HG02852 (cell line): ENCODE results near the gene ZBTB20.
A peak's percentile ranks its signal among the peaks of the same experiment; 100 is the strongest.

Experiments
- ATAC-seq: cut with Tn5 transposase; IDR thresholded peaks from one replicate; pipeline ENCODE4 v1.9.1; 2021; ENCODE audit warnings: mild to moderate bottlenecking, moderate library complexity; ENCODE audit not compliant: unreplicated experiment

Gene ZBTB20

GRCh38 chr3:114939920-114940319, 207.2 kb downstream of the ZBTB20 start:
- ATAC-seq, result no peak

- no peak for ATAC-seq
These were observed 213.7 kb downstream of the ZBTB20 start for GRCh38 chr3:114933407-114933806.

DNA sequence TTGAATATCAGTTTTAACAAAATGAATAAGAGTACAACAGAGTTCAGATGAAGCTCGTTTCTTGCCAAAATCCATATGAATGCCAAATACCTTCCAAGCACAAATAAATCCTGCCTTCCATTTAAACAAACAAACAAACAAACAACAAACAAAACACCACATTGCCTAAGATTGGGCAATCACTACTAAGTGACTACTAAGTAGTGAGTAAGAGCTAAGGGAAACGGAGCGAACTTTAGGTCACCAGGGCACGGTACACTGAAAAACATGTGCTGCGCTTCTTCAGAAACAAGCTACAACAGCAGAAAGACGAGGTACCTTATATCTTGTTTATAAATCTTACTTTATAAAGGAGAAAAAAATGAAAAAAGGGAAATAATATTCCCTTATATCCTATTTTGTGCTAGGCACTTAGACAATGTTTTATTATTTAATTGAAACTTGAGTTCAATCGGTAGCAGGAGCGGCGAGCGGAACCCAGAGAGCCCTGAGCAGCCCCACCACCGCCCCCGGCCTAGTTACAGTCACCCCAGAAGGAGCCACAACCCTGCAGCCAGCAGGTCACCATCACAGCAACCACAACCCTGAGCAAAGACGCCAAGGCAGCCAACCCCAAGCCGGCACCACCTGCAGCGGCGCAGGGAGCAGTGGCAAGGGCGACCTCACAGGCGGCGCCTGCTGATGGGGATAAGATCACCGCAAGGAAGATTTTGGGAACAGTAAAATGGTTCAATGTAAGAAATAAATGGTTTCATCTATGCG, 216.9 kb downstream of the ZBTB20 start:
- no peak for ATAC-seq

DNA sequence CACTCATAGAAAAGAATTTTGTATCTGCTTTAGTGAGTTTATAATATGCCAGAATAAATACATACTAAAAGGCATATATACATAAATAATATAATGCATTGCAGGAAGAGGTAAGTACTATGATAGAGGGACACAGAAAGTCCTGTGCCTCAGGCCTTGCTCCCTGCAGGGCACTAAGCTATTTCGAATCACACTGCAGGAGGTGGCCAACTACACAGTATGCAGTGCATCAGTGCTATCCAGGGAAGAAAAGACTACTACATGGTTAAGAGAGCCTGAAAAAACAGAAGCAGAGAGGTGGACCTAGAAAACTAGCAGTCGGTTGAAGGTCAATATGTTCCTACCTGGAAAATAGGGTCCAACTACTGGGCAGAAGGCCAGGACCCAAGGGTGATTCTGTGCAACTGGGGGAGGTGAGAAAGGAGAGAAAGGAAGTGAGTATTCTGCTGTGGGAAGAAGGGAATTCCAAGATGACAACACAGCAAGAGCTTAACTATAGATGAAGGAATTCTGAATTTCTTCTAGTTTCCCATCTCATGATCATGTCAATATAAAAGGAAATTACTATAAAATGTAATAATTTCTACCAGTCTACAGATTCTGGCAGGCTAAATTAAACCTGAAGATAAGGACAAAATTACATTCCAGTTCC, 218.0 kb downstream of the ZBTB20 start:
- no peak for ATAC-seq

GRCh38 chr3:114904633-114905032, 242.5 kb downstream of the ZBTB20 start:
- no peak for ATAC-seq

GRCh38 chr3:114903213-114903612, 243.9 kb downstream of the ZBTB20 start:
- no peak for ATAC-seq

DNA sequence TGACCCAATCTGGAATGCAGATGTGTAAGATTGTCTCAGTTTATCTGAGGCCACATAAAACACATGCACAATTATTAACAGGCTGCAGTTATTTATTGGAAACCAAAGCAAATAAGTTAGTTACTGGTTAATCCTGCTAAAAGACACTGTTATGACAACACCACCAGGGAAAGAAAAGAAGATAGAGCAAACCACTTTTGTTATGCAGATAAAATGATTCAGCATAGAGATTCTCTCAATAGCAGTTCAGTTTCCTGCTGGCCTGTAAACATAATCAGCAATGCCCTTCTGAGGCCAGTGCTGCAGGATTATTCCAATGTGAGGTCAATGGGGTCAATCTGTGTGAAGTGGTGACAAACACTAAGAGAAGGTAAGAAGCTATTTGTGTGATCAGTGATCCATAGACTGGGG, 244.4 kb downstream of the ZBTB20 start:
- ATAC-seq, result no peak

GRCh38 chr3:114900908-114901307, 246.2 kb downstream of the ZBTB20 start:
- ATAC-seq, result no peak

DNA sequence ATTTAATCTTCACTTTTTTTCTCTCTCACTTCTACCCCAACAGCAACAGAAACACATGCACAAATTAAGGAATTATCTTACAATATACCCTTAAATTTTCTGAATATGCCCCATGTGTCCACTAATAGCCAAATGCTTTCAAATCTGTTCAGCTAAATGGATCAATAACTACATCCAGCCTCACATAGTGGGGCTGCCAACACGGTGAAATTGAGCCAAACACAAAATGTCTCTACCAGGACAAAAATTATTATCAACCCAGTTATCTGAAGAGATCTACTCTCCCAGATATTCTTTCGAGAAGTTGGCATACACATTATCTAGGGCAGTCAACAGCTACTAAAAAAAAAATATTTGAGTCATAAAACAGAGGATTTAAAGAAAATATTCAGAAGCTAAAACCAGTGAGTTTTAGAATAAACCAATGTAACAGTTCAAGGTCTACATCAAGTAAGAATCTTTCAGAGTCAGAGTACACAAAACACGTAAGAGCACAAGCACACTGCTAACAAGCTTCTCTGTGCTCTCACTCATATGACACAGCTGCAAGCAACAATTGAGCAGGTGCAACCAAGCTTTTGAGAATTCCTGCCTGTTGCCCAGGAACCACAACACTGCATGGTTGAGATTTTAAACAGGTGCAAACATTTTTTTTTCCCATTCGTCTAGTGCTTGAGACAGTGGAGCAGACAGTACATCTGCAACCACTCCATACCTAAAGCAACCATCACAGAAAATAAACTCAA, 247.7 kb downstream of the ZBTB20 start:
- ATAC-seq, result no peak

GRCh38 chr3:114896978-114897377, 250.1 kb downstream of the ZBTB20 start:
- no peak for ATAC-seq

- ATAC-seq, result no peak
These were observed 253.7 kb downstream of the ZBTB20 start for GRCh38 chr3:114893361-114893760.

- no peak for ATAC-seq
These were observed 254.2 kb downstream of the ZBTB20 start for GRCh38 chr3:114892880-114893279.

DNA sequence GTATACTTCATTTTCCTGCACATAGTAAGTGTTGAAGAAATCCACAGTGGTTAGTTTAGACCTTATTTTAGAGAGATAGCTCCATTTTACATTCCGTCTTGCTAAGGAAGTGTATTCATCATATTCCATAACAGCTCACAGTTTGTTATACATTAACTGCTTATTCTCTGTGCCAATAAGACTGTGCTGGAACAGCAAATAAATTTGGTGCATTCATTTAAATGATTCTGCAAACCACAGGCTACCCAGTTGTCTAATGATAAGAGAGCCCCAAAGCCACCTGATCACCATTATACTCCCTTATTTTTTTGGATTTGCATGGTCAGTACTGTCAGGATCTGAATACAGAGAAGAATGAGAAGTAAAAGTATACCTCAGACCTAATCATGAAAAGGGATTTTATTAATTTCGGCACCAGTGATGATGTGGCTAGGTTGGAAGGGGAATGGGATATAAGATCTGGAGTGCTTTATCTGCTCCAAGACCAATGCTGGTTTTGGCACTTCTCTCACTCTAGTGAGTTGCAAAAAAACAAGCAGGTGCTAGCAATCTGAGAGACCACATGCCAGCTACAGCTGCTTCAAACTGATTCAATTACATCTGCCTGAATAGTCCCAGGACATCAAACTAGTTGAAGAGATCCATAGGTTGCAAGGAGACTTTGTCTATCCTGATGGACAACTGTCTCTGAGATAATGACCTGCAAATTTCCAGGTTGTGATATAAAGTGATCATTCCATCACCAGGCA, 254.8 kb downstream of the ZBTB20 start:
- no peak for ATAC-seq

- ATAC-seq, result no peak
These were observed 259.3 kb downstream of the ZBTB20 start for GRCh38 chr3:114887806-114888205.

- no peak for ATAC-seq
These were observed 260.2 kb downstream of the ZBTB20 start for GRCh38 chr3:114886905-114887304.

DNA sequence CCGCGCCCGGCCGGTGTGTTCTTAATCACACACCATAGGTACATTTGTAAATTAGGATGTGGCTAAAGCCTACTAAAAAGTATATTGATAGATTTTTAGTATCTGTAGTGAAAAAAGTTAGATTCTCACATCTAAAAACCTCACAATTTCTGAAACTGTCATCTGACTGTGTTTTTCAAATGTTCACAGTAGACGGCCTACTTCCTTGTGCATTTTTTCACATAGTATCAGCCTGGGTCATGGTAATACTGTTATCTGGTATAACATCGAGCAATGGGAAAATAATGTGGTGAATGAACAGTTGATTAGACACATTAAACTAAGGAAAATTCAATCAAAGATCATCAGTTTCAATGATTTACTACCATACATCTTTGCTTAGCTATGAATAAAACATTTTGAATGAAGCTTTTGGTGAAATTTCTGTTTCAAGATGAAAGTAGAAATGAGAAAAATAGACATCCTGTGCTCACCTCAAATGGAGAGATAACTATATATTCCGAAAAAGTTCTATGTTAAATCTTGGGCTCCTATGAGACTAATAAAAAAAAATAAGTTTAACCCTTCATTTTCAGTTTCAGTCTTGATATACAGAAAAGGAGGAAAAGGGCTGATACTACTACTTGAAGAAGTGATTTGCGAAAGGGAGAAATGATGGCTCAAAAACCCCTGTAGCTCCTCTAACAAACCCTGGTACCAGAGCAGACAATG, 262.7 kb downstream of the ZBTB20 start:
- peak; percentile 53 for ATAC-seq

DNA sequence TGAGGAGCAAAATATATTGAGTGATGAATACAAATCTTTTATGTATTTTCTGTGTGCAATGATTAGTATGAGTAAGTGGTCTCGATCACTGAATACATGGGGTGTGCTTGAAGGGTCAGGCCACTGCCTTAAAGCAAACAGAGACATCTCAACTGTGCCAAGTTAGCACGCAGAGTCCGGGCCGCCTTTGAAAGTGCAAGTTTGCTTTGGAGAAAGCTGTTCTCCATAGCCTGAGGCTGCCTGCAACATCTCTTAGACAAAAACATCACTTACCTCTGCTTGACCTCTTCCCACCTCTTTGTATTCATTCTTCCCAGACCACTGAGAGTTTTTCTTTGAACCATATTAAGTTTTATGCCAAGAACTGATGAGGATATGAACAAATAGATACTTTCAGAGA, 267.0 kb downstream of the ZBTB20 start:
- ATAC-seq, result no peak

DNA sequence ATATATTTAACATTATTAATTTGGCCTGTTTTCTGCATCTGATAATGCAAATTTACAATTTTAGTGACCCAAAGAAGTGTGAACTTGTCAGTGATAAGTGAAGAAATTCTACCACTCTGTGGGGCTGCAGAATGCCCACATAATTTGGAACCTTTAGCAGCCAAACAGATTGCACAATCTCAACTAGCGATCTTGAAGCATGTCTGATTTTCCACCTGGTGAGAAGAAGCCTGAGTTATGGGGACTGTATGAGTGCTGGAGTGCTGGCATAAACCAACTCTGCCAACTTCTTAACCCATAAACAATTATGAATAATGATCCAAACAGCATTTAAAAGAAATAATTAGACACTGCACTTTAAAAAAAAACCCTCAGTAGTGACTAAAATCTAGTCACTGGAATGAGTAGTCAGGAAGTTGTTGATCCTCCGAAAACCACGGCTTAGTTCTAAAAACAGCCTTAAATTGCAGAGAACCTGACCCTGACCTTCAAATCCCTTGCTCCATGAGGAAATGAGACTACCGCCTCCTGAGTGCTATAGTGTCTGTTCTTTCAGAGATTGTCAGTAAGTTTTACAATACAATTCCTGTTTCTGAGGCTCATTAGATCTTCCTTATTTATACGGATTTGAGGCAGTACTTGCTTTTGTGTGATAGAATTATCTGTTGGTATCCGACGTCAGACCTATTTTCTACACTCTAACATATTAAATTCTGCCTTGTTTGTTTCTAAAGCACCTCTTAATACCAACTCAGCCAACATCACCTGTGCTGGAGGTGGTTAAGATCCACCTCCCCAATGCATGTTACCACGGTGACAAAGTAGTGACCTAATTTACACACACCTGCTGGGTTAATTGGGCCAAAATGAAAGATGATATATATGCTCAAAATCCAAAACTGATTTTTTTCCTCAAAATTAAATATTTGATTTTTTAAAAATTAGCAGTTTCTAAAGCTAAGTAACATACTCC, 267.7 kb downstream of the ZBTB20 start:
- ATAC-seq, result peak; percentile 89

- no peak for ATAC-seq
These were observed 268.8 kb downstream of the ZBTB20 start for GRCh38 chr3:114878114-114878839.
